GM12892 (cell line): ENCODE results near the gene SIPA1L3.

Experiments
- POLR2A ChIP-seq: IDR thresholded peaks from 2 replicates; pipeline ENCODE4 v1.6.1; 2011; ENCODE audit warnings: low read depth, low read length, control low read depth
- POLR2AphosphoS5 ChIP-seq: IDR thresholded peaks from 2 replicates; pipeline ENCODE4 v1.6.1; 2011; ENCODE audit warnings: low read depth, low read length, control low read depth
- TAF1 ChIP-seq: IDR thresholded peaks from 2 replicates; pipeline ENCODE4 v1.6.1; 2011; ENCODE audit warnings: low read depth, mild to moderate bottlenecking, control low read depth, low read length, borderline replicate concordance

- TF ChIP-seq POLR2A (no peak), POLR2AphosphoS5 (no peak), TAF1 (no peak)
Observed at GRCh38 chr19:38079926-38080380, 172.9 kb downstream of the SIPA1L3 start.
